Measurements from ENCODE around the gene MPHOSPH9. TPM values are rescaled to one million over a fixed set of nuclear protein-coding genes. Genes with fewer than 3 reads are reported as not detected.

Gene MPHOSPH9
- total RNA-seq, 2 donors from 2014 or later = 15.5 to 35.7 TPM

- Histone ChIP-seq H3K4me3 (no peak overlapping the region), H3K36me3 (no peaks in the 10 kb centered on the region), H3K4me1 (peaks cover 21% of the 10 kb centered on the region), H3K27ac (peak overlapping the region; percentile 94), H3K27me3 (no peaks in the 10 kb centered on the region), H3K9ac (ENCODE audit: low read depth in 2 of 2, low read length in 2 of 2) (peak overlapping the region; percentile 67 to 82), H3K9me3 (no peaks in the 10 kb centered on the region)
- intact Hi-C loops (cut with DNase I) = loop anchor here (10.0 kb wide), 1 partner anchor 166 kb away; the partner anchor contains the start of gene OGFOD2
- DNase-seq = no peak
- TF ChIP-seq CTCF (IDR thresholded peaks at IDR 0.05) = no peak
Measured at GRCh38 chr12:123140676-123141614, 92.0 kb downstream of the MPHOSPH9 start.

GRCh38 chr12:123139926-123140675 is 92.8 kb downstream of the MPHOSPH9 start:
- Histone ChIP-seq H3K36me3 (no peaks in the 10 kb centered on the region), H3K27me3 (no peaks in the 10 kb centered on the region), H3K4me3 (no peak overlapping the region), H3K4me1 (peaks cover 21% of the 10 kb centered on the region), H3K9ac (ENCODE audit: low read depth in 2 of 2, low read length in 2 of 2) (peak overlapping the region in 1 of 2 donors; percentile 82), H3K9me3 (no peaks in the 10 kb centered on the region), H3K27ac (peak overlapping the region; percentile 94)
- TF ChIP-seq CTCF (IDR thresholded peaks at IDR 0.05) = no peak
- peak; percentile 75 for DNase-seq
- intact Hi-C loops (cut with DNase I) = loop anchor here (10.0 kb wide), 1 partner anchor 165 kb away; the partner anchor contains the start of gene OGFOD2

GRCh38 chr12:123135688-123136087 is 97.3 kb downstream of the MPHOSPH9 start:
- TF ChIP-seq CTCF (IDR thresholded peaks at IDR 0.05) = no peak
- intact Hi-C loops (cut with DNase I) = no loop called here
- Histone ChIP-seq H3K4me3 (no peak overlapping the region), H3K9ac (ENCODE audit: low read depth in 2 of 2, low read length in 2 of 2) (no peak overlapping the region), H3K9me3 (no peaks in the 10 kb centered on the region), H3K27me3 (no peaks in the 10 kb centered on the region), H3K4me1 (peaks cover 18% of the 10 kb centered on the region), H3K36me3 (no peaks in the 10 kb centered on the region), H3K27ac (no peak overlapping the region)
- DNase-seq = no peak

- Histone ChIP-seq H3K9me3 (no peaks in the 10 kb centered on the region), H3K9ac (ENCODE audit: low read depth in 2 of 2, low read length in 2 of 2) (no peak overlapping the region), H3K27ac (no peak overlapping the region), H3K4me1 (peaks cover 18% of the 10 kb centered on the region), H3K27me3 (no peaks in the 10 kb centered on the region), H3K36me3 (no peaks in the 10 kb centered on the region), H3K4me3 (no peak overlapping the region)
- intact Hi-C loops (cut with DNase I) = no loop called here
- no peak for TF ChIP-seq CTCF (IDR thresholded peaks at IDR 0.05)
- DNase-seq = no peak
Measured at GRCh38 chr12:123134826-123135225, 98.1 kb downstream of the MPHOSPH9 start.

- peaks cover 18% of the 10 kb centered on the region for H3K4me1 ChIP-seq
- no peak overlapping the region for H3K4me3 ChIP-seq
- no peaks in the 10 kb centered on the region for H3K36me3 ChIP-seq
- no peak for TF ChIP-seq CTCF (IDR thresholded peaks at IDR 0.05)
- intact Hi-C loops (cut with DNase I) = no loop called here
- H3K27me3 ChIP-seq = no peaks in the 10 kb centered on the region
- no peak overlapping the region for H3K27ac ChIP-seq
- H3K9ac ChIP-seq (ENCODE audit: low read depth in 2 of 2, low read length in 2 of 2) = no peak overlapping the region
- H3K9me3 ChIP-seq = no peaks in the 10 kb centered on the region
- DNase-seq = no peak
Measured at GRCh38 chr12:123134271-123134671, 98.7 kb downstream of the MPHOSPH9 start.
